ENCODE measurements around the gene MACROD2. TPM values are rescaled to one million over a fixed set of nuclear protein-coding genes. Genes with fewer than 3 reads are reported as not detected.

MACROD2 gene
- total and polyA plus RNA-seq, 2 of the 4 experiments (the other 2 are of a cell fraction) = not detected

- H3K18ac ChIP-seq (ENCODE audit: low read depth, low read length) = no peak overlapping the region
- dilution Hi-C loops (cut with HindIII; ENCODE audit: low sequenced_read_pairs, unreplicated experiment) (no loop called here), intact Hi-C loops (cut with micrococcal nuclease) (no loop called here), in situ Hi-C loops (cut with MboI; ENCODE audit: low sequenced_read_pairs) (no loop called here)
- no peak for ATAC-seq (ENCODE audit: low read depth)
- TF ChIP-seq, protein P1, sequence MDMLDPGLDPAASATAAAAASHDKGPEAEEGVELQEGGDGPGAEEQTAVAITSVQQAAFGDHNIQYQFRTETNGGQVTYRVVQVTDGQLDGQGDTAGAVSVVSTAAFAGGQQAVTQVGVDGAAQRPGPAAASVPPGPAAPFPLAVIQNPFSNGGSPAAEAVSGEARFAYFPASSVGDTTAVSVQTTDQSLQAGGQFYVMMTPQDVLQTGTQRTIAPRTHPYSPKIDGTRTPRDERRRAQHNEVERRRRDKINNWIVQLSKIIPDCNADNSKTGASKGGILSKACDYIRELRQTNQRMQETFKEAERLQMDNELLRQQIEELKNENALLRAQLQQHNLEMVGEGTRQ (IDR thresholded peaks at IDR 0.05; ENCODE audit: low read depth, low read length) = no peak
- TF ChIP-seq RAD21 (IDR thresholded peaks at IDR 0.05; ENCODE audit: low read length) = no peak
- no peak for TF ChIP-seq MAFK (IDR thresholded peaks at IDR 0.05; ENCODE audit: low read depth, low read length)
- TF ChIP-seq NFE2L2 (IDR thresholded peaks at IDR 0.05; ENCODE audit: low read depth, low read length) = no peak
- no peak for TF ChIP-seq MXI1 (IDR thresholded peaks at IDR 0.05; ENCODE audit: borderline replicate concordance, low read depth, low read length)
- TF ChIP-seq ELK1 (IDR thresholded peaks at IDR 0.05; ENCODE audit: borderline replicate concordance, low read depth, low read length) = no peak
- TF ChIP-seq CHD1 (IDR thresholded peaks at IDR 0.05; ENCODE audit: low read depth, low read length) = no peak
- no peak for TF ChIP-seq POLR2A (IDR thresholded peaks at IDR 0.05; ENCODE audit: low read depth, low read length)
- TF ChIP-seq, protein P2, sequence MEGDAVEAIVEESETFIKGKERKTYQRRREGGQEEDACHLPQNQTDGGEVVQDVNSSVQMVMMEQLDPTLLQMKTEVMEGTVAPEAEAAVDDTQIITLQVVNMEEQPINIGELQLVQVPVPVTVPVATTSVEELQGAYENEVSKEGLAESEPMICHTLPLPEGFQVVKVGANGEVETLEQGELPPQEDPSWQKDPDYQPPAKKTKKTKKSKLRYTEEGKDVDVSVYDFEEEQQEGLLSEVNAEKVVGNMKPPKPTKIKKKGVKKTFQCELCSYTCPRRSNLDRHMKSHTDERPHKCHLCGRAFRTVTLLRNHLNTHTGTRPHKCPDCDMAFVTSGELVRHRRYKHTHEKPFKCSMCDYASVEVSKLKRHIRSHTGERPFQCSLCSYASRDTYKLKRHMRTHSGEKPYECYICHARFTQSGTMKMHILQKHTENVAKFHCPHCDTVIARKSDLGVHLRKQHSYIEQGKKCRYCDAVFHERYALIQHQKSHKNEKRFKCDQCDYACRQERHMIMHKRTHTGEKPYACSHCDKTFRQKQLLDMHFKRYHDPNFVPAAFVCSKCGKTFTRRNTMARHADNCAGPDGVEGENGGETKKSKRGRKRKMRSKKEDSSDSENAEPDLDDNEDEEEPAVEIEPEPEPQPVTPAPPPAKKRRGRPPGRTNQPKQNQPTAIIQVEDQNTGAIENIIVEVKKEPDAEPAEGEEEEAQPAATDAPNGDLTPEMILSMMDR (conservative IDR thresholded peaks at IDR 0.05; ENCODE audit: low read depth, low read length) = no peak
- TF ChIP-seq BHLHE40 (IDR thresholded peaks at IDR 0.05; ENCODE audit: low read depth, low read length) = no peak
- no peak for TF ChIP-seq MAZ (IDR thresholded peaks at IDR 0.05; ENCODE audit: borderline replicate concordance, low read depth, low read length)
- no peak for TF ChIP-seq RFX5 (IDR thresholded peaks at IDR 0.05; ENCODE audit: low read depth, low read length)
- TF ChIP-seq SMC3 (IDR thresholded peaks at IDR 0.05; ENCODE audit: low read depth, low read length) = no peak
- TF ChIP-seq CEBPB (IDR thresholded peaks at IDR 0.05; ENCODE audit: low read depth, low read length) = no peak
- no peak for TF ChIP-seq FOS (IDR thresholded peaks at IDR 0.05; ENCODE audit: low read depth, low read length)
- no peak for TF ChIP-seq RCOR1 (IDR thresholded peaks at IDR 0.05; ENCODE audit: insufficient replicate concordance, low read length)
- WGBS, 2 experiments (ENCODE audit: extremely low coverage in 2 of 2, insufficient read length in 1 of 2) = no CpG with 5 or more reads among the region's 2 CpGs
- no peaks in the 10 kb centered on the region for H4K20me1 ChIP-seq (ENCODE audit: insufficient read depth, low read length)
- H3K9me1 ChIP-seq (ENCODE audit: insufficient read depth, low read length) = no peaks in the 10 kb centered on the region
- H3K14ac ChIP-seq (replicated peaks; ENCODE audit: low read depth, low read length) = no peak overlapping the region
- ChIA-PET CTCF (no interaction called here), POLR2A (ENCODE audit: unreplicated experiment) (no interaction called here)
- no peaks in the 10 kb centered on the region for H3K79me1 ChIP-seq (ENCODE audit: low read depth in 1 of 2, low read length in 2 of 2)
- no peak overlapping the region for H3K4ac ChIP-seq (ENCODE audit: low read depth, low read length)
- no peak overlapping the region for H3K4me2 ChIP-seq (ENCODE audit: low read depth, low read length)
- no peak overlapping the region for H2BK120ac ChIP-seq (ENCODE audit: low read depth, low read length)
- no TSS peak for BruUV-seq (replicated peaks)
- H3K4me3 ChIP-seq (ENCODE audit: insufficient read depth, low read depth, low read length) = no peak overlapping the region
- H3K4me1 ChIP-seq (ENCODE audit: control insufficient read depth, insufficient read depth, low read length) = no peaks in the 10 kb centered on the region
- no peak overlapping the region for H2BK15ac ChIP-seq (ENCODE audit: low read depth, low read length)
- H2AK9ac ChIP-seq (replicated peaks; ENCODE audit: low read depth, low read length, poor library complexity) = no peak overlapping the region
- H3K23ac ChIP-seq (ENCODE audit: low read depth, low read length) = no peak overlapping the region
- H3K9me3 ChIP-seq (ENCODE audit: control insufficient read depth, insufficient read depth, low read length) = peaks cover 12% of the 10 kb centered on the region
- no peaks in the 10 kb centered on the region for H3K36me3 ChIP-seq (ENCODE audit: control insufficient read depth, insufficient read depth, low read length)
- no peak overlapping the region for H4K5ac ChIP-seq (ENCODE audit: low read depth, low read length)
- no peak overlapping the region for H3K27ac ChIP-seq (ENCODE audit: insufficient read depth, low read length)
- no peak overlapping the region for H2AK5ac ChIP-seq (ENCODE audit: low read depth, low read length)
- H3K9ac ChIP-seq (ENCODE audit: low read depth, low read length) = no peak overlapping the region
- no peak overlapping the region for H2BK20ac ChIP-seq (ENCODE audit: low read depth, low read length)
- no peak overlapping the region for H4K8ac ChIP-seq (ENCODE audit: low read depth in 2 of 2, low read length in 2 of 2)
- H2AFZ ChIP-seq (replicated peaks; ENCODE audit: low read length, poor library complexity) = no peak overlapping the region
- H4K91ac ChIP-seq (ENCODE audit: insufficient read depth, low read depth, low read length) = no peak overlapping the region
- H3K56ac ChIP-seq (ENCODE audit: extremely low read depth, insufficient read depth, low read length) = no peak overlapping the region
- H2BK5ac ChIP-seq (ENCODE audit: low read depth, low read length, poor library complexity, severe bottlenecking) = no peak overlapping the region
- no peak for DNase-seq
- no peaks in the 10 kb centered on the region for H3K27me3 ChIP-seq (ENCODE audit: control insufficient read depth, insufficient read depth, low read length)
Observed at GRCh38 chr20:15887387-15887786, 1892.1 kb downstream of the MACROD2 start.

Measured in IMR-90 (cell line).